ENCODE data around the gene PER2. TPM values are rescaled to one million over a fixed set of nuclear protein-coding genes. Genes with fewer than 3 reads are reported as not detected.
"Not testable (repeated sequence)": the region's sequence is repeated elsewhere in the genome, so short reads cannot be mapped to it uniquely, and the experiment has no call there.

PER2 gene, protein sequence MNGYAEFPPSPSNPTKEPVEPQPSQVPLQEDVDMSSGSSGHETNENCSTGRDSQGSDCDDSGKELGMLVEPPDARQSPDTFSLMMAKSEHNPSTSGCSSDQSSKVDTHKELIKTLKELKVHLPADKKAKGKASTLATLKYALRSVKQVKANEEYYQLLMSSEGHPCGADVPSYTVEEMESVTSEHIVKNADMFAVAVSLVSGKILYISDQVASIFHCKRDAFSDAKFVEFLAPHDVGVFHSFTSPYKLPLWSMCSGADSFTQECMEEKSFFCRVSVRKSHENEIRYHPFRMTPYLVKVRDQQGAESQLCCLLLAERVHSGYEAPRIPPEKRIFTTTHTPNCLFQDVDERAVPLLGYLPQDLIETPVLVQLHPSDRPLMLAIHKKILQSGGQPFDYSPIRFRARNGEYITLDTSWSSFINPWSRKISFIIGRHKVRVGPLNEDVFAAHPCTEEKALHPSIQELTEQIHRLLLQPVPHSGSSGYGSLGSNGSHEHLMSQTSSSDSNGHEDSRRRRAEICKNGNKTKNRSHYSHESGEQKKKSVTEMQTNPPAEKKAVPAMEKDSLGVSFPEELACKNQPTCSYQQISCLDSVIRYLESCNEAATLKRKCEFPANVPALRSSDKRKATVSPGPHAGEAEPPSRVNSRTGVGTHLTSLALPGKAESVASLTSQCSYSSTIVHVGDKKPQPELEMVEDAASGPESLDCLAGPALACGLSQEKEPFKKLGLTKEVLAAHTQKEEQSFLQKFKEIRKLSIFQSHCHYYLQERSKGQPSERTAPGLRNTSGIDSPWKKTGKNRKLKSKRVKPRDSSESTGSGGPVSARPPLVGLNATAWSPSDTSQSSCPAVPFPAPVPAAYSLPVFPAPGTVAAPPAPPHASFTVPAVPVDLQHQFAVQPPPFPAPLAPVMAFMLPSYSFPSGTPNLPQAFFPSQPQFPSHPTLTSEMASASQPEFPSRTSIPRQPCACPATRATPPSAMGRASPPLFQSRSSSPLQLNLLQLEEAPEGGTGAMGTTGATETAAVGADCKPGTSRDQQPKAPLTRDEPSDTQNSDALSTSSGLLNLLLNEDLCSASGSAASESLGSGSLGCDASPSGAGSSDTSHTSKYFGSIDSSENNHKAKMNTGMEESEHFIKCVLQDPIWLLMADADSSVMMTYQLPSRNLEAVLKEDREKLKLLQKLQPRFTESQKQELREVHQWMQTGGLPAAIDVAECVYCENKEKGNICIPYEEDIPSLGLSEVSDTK (N-terminal part only)
- 100 to 1,000 TPM in 1 of 4 donors, 10 to 100 TPM in 3; 24.3 to 105 (median 85.9) TPM for total RNA-seq

GRCh38 chr2:238287737-238288649 lies at the start of gene PER2:
Gene PER2 (minus strand): TSS chr2:238288610. CDS start chr2:238277936, 10,674 bp downstream.
- 3% methylated on average over 10 of the region's 65 CpGs for WGBS
- peak in 1 of 2 donors; percentile 93 for DNase-seq (ENCODE audit: low spot score in 2 of 2)
- peak within 1 kb of the TSS; percentile 99 for H3K27ac ChIP-seq
- no peaks in the 10 kb centered on the region for H3K27me3 ChIP-seq
- no peaks in the 10 kb centered on the region for H3K36me3 ChIP-seq
- peak within 1 kb of the TSS; percentile 78 for H3K4me3 ChIP-seq
- H3K9me3 ChIP-seq, result no peaks in the 10 kb centered on the region
- peaks cover 74% of the 10 kb centered on the region for H3K4me1 ChIP-seq
- TF ChIP-seq POLR2A (IDR thresholded peaks at IDR 0.05) (peak; percentile 63 to 74), POLR2AphosphoS5 (IDR thresholded peaks at IDR 0.05) (peak in 1 of 3 donors; percentile 76), EP300 (IDR thresholded peaks at IDR 0.05) (no peak)

GRCh38 chr2:238337846-238338245 lies 49.4 kb upstream of the PER2 start:
- H3K4me1 ChIP-seq, result no peaks in the 10 kb centered on the region
- WGBS, result 90% methylated on average over 5 of the region's 5 CpGs
- peaks cover 23% of the 10 kb centered on the region for H3K36me3 ChIP-seq
- no peak overlapping the region for H3K4me3 ChIP-seq
- H3K27ac ChIP-seq, result no peak overlapping the region
- H3K9me3 ChIP-seq, result no peaks in the 10 kb centered on the region
- no peak for DNase-seq (ENCODE audit: low spot score in 2 of 2)
- TF ChIP-seq POLR2A (IDR thresholded peaks at IDR 0.05), result no peak
- TF ChIP-seq, protein P1, sequence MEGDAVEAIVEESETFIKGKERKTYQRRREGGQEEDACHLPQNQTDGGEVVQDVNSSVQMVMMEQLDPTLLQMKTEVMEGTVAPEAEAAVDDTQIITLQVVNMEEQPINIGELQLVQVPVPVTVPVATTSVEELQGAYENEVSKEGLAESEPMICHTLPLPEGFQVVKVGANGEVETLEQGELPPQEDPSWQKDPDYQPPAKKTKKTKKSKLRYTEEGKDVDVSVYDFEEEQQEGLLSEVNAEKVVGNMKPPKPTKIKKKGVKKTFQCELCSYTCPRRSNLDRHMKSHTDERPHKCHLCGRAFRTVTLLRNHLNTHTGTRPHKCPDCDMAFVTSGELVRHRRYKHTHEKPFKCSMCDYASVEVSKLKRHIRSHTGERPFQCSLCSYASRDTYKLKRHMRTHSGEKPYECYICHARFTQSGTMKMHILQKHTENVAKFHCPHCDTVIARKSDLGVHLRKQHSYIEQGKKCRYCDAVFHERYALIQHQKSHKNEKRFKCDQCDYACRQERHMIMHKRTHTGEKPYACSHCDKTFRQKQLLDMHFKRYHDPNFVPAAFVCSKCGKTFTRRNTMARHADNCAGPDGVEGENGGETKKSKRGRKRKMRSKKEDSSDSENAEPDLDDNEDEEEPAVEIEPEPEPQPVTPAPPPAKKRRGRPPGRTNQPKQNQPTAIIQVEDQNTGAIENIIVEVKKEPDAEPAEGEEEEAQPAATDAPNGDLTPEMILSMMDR (IDR thresholded peaks at IDR 0.05), result no peak
- TF ChIP-seq POLR2AphosphoS5 (IDR thresholded peaks at IDR 0.05), result no peak
- no peak for TF ChIP-seq EP300 (IDR thresholded peaks at IDR 0.05)
- no peaks in the 10 kb centered on the region for H3K27me3 ChIP-seq

GRCh38 chr2:238336793-238337444 lies 48.5 kb upstream of the PER2 start:
- H3K27ac ChIP-seq, result no peak overlapping the region
- no peak for DNase-seq (ENCODE audit: low spot score in 2 of 2)
- no peaks in the 10 kb centered on the region for H3K27me3 ChIP-seq
- WGBS, result 91% methylated on average over 5 of the region's 5 CpGs
- H3K9me3 ChIP-seq, result no peaks in the 10 kb centered on the region
- TF ChIP-seq POLR2A (IDR thresholded peaks at IDR 0.05), result no peak
- TF ChIP-seq, protein P1 (IDR thresholded peaks at IDR 0.05), result no peak
- H3K4me1 ChIP-seq, result no peaks in the 10 kb centered on the region
- no peak overlapping the region for H3K4me3 ChIP-seq
- H3K36me3 ChIP-seq, result peaks cover 23% of the 10 kb centered on the region

DNA sequence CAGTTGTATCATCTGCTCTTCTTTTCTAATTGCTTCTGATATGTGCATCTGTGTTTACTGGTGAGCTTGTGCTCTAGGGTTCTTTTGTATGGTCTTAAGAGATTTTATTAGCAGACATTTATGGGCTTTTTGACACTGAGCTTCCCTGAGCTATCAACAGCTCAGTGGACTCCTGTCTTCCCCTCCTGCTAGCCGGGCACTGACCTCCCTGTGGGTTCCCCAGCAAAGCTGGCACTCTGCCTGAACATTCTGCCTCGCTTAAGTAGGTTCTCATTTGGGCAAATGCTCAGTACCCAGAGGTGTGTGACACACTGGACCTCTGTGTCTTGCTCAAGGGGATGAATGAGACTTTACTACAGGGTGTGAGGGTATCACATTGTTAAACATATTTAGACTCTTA lies 47.7 kb upstream of the PER2 start:
- no peaks in the 10 kb centered on the region for H3K4me1 ChIP-seq
- 88% methylated on average over 2 of the region's 2 CpGs for WGBS

DNA sequence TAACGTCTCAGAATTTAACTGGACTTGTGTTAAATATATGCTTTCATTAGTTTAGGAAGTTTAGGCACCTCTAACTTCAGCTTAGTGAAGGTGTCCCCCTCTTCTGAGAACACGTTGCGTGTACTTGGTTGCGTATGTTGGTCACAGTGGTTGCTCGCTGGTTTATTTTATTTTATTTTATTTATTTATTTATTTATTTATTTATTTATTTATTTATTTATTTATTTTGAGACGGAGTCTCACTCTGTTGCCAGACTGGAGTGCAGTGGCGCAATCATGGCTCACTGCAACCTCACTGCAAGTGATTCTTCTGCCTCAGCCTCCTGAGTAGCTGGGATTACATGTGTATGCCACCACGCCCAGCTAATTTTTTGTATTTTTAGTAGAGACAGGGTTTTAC lies 47.2 kb upstream of the PER2 start:
- H3K36me3 ChIP-seq, result peaks cover 30% of the 10 kb centered on the region
- not testable (repeated sequence) for H3K4me1 ChIP-seq; H3K9me3 ChIP-seq; H3K27me3 ChIP-seq; H3K4me3 ChIP-seq; DNase-seq (ENCODE audit: low spot score in 2 of 2); H3K27ac ChIP-seq
- 97% methylated on average over 8 of the region's 8 CpGs for WGBS

More for the DNA sequence above, 47.7 kb upstream of the PER2 start:
- DNase-seq (ENCODE audit: low spot score in 2 of 2), result no peak
- Histone ChIP-seq H3K27me3 (no peaks in the 10 kb centered on the region), H3K4me3 (no peak overlapping the region), H3K27ac (no peak overlapping the region), H3K9me3 (no peaks in the 10 kb centered on the region), H3K36me3 (peaks cover 28% of the 10 kb centered on the region)
- no peak for TF ChIP-seq POLR2A (IDR thresholded peaks at IDR 0.05)
- no peak for TF ChIP-seq EP300 (IDR thresholded peaks at IDR 0.05)
- TF ChIP-seq, protein P1 (IDR thresholded peaks at IDR 0.05), result no peak
- no peak for TF ChIP-seq POLR2AphosphoS5 (IDR thresholded peaks at IDR 0.05)
